ENCODE measurements around the gene ACACA.

The ACACA gene

DNA sequence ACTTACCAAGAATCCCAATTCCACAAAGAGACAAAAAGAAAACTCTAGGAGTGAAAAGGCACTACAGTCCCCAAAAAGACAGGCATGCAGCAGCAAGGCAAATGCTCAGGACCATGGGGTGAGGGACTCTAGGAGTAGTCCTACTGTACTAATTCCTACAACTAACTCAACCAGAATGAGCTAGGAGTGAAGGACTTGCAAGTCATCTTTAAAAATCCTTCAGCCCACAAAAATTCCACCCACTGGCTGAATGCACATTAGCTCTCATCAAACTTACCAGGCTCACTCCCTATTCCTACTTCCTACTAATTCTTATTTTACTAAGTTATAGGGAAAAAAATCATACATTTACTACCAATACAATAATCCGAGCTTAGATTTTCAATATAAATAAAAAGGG is 172.5 kb downstream of the ACACA start:
- TF ChIP-seq GATA1 (IDR thresholded peaks at IDR 0.05; ENCODE audit: low read depth, low read length) = no peak
- no peak for TF ChIP-seq POLR2A (IDR thresholded peaks at IDR 0.05; ENCODE audit: low read length)
- no peak for DNase-seq

DNA sequence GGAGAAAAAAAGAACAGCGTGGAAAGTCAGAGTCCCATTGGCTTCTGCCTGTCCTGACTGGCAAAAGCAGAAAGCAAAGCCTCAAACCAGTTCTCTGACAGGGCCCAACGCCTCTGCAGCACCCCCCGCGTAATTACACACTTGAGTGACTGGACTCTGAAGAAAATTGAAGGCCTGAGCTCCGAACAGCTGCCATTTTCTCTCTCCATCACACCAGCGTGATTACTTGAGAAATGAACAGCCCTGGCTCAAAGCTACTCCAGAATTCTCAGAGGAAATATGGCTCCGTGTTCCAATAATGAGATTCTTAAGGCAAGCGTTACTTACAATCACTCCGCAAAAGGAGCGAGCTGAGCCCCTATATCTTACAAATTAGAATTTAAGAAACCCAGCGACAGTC is 173.6 kb downstream of the ACACA start:
- TF ChIP-seq GATA1 (IDR thresholded peaks at IDR 0.05; ENCODE audit: low read depth, low read length) (no peak), POLR2A (IDR thresholded peaks at IDR 0.05; ENCODE audit: low read length) (no peak)
- no peak for DNase-seq

DNA sequence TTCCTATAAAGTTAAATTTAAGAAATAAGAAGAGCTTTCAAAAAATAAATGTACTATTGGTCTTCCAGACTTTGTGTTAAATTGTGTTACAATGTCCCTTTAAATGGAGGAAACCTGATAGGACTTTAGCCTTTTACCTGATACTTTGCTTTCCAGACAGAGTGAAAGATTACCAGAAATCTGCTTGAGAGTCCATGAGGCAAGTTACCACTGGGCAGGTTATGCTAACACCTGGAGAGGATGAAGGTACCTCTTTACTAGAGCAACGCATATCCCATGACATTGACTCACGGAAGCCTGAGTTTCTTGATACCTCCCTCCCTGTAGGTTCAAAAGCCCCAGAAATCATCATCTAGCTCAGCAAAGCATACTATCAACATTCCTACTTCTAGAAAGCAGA is 174.7 kb downstream of the ACACA start:
- TF ChIP-seq POLR2A (IDR thresholded peaks at IDR 0.05; ENCODE audit: low read length) = no peak
- no peak for TF ChIP-seq GATA1 (IDR thresholded peaks at IDR 0.05; ENCODE audit: low read depth, low read length)
- DNase-seq = no peak

DNA sequence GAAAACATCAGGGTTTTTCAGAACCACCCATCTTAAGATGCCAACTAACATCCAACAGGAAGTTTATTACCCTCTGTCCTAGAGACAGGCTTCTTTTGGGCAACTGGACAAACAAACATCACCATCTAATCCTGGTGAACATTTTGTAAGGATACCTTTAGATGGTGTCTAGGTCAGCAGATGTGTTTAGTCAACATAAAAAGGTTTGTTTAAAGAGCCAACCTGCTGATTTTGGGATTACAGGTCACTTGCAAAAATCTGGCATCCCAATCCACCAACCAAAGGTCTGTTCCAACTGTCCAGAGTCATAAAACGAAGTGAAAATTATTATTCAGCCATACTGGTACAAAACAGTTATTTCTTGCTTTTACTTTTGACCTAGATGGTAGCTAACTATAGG is 176.0 kb downstream of the ACACA start:
- no peak for DNase-seq
- TF ChIP-seq GATA1 (IDR thresholded peaks at IDR 0.05; ENCODE audit: low read depth, low read length) = no peak
- no peak for TF ChIP-seq POLR2A (IDR thresholded peaks at IDR 0.05; ENCODE audit: low read length)

DNA sequence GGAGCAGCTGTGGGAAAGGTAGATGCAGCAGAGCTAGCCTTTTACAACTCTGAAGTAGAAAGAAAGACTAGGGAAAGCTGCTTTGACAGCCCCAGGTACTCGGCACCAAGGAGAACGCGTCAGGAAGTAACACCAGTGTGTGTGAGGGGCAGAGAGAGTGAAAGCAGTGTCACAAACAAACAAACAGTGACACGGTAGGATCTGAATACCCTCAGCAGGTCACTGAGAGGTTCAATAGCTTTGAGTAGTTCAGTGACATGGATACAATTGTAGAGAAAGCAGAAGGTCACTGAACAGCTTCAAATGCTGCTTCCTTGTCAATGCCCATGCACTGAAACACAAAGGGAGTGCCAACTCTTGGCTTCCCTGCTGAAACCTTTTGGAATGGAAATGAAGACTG is 181.2 kb downstream of the ACACA start:
- no peak for TF ChIP-seq POLR2A (IDR thresholded peaks at IDR 0.05; ENCODE audit: low read length)
- TF ChIP-seq GATA1 (IDR thresholded peaks at IDR 0.05; ENCODE audit: low read depth, low read length) = no peak
- no peak for DNase-seq

DNA sequence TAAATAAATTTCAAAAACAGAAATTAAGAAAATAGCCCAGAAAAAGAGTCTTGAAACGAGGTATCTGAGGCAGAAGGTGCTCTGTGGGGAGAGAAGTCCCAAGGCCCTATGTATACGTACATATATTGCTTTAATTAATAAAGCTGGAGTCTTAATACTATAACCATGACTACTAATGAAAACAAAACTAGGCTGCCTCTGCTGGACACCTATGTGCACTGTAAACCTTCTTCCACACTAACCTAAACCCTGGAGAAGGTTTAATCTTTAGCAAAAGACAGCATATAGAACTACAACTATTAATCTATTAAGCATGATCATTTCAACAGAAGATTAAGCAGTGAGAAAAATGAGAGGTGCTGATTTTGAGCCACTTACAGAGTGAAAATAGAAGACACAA is 184.8 kb downstream of the ACACA start:
- TF ChIP-seq GATA1 (IDR thresholded peaks at IDR 0.05; ENCODE audit: low read depth, low read length) (no peak), POLR2A (IDR thresholded peaks at IDR 0.05; ENCODE audit: low read length) (no peak)
- DNase-seq = no peak

DNA sequence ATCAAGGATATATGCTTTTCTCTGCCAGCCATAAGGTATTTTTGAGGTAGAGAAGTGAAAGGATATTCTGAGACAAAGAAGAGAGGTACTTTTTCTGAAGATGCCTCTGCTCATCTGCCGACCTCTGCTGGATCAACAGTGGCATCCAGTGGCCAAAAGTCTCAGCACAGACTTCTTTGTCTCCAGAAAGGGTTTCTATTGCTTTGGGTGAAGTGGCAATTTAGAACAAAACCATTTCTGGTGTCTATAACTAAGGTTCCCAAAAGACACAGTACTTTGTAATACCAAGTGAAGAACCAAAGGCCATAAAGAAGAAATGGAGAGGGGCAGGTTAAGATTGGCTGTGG is 186.1 kb downstream of the ACACA start:
- peak; percentile 24 to 45 for DNase-seq
- TF ChIP-seq POLR2A (IDR thresholded peaks at IDR 0.05; ENCODE audit: low read length) (no peak), GATA1 (IDR thresholded peaks at IDR 0.05; ENCODE audit: low read depth, low read length) (no peak)

DNA sequence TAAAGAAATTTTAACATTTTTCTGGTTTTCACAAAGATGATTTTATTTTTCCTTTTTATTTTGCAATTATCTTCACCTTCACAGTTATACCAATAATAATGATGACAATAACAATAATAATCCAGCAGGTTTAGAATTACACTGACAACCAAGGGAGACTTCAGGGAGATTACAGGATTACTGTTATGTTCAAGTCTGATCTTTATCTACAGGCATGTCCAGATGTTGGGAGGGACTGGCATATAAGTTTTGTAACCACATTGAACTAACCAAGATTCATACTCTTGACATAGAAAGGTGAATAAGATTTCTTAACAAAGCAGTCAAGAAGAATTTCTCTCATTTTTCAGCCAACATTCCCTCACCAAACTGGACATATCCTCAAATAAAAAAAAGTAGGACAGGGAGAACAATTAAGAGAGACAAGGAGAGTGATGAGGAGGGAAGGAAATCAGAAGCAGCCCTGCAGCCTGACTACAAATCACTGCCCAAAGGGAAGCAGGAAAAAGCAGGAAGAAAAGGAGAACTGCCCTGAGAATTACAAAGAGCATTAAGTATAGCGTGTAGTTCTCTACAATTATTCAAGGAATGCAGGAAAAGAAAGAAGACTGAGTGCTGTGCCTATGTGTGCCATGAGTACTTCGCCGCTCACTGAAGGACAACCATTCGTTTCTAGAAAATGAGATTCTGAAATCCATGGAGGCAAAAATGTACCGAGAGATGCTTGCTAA is 186.6 kb downstream of the ACACA start:
- TF ChIP-seq GATA1 (IDR thresholded peaks at IDR 0.05; ENCODE audit: low read depth, low read length) (no peak), POLR2A (IDR thresholded peaks at IDR 0.05; ENCODE audit: low read length) (no peak)

DNA sequence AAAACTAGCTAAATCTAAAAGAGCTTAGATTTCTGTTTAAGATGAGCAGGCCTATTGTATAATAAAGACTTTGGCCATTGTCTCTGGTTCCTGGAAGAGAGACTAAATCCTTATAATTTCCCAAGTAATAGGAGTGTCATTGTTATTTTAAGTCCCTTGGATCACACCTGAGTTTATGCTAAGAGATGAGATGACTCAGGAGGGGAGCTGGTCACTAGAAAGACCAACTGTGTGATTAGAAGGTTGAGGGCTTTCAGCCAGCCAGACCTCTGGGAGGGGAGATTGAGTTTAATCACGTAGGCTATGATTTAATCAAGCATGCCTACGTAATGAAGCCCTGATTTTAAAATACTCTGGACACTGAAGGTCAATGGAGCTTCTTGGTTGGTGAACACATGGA is 187.8 kb downstream of the ACACA start:
- TF ChIP-seq GATA1 (IDR thresholded peaks at IDR 0.05; ENCODE audit: low read depth, low read length) (no peak), POLR2A (IDR thresholded peaks at IDR 0.05; ENCODE audit: low read length) (no peak)
- DNase-seq = no peak

More for the DNA sequence above, 186.6 kb downstream of the ACACA start:
- DNase-seq = no peak

DNA sequence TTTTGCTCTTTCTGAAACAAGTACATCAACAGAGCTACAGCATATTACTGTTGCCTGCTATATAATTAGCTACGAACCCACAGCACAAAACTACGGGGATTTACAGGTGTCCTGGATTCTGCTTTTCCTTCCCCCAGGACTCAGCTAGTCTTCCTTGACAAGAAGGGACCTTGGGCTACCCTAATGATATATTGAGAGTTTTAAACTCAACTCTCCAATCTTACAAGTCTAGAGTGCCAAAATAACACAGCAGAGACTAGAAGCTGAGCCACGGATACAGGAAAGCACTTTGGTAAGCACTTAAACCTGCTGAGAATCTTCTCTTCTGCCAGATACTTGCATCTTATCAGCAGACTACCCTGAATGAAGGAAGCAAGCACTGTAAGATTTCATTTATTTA is 192.2 kb downstream of the ACACA start:
- DNase-seq = no peak
- TF ChIP-seq POLR2A (IDR thresholded peaks at IDR 0.05; ENCODE audit: low read length) (no peak), GATA1 (IDR thresholded peaks at IDR 0.05; ENCODE audit: low read depth, low read length) (no peak)

DNA sequence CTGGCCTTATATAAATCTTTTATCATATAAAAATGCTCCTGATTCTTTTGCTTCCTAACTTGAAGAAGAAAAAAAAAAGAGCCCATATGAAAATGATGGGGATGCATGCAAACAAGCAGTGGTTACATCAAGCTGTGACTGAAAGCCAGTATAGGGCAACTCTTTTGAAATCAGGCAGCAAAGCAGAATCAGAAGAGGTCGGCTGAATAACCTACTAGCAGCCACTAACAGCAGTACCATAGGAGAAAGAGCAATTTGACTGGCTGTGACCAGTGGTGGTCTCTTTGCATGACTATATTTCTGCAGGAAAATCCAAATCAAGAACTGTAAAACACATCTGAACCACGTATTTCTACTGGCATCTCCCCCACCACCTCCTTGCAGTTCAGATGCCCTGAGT is 192.7 kb downstream of the ACACA start:
- TF ChIP-seq GATA1 (IDR thresholded peaks at IDR 0.05; ENCODE audit: low read depth, low read length) = no peak
- TF ChIP-seq POLR2A (IDR thresholded peaks at IDR 0.05; ENCODE audit: low read length) = no peak
- DNase-seq = no peak

DNA sequence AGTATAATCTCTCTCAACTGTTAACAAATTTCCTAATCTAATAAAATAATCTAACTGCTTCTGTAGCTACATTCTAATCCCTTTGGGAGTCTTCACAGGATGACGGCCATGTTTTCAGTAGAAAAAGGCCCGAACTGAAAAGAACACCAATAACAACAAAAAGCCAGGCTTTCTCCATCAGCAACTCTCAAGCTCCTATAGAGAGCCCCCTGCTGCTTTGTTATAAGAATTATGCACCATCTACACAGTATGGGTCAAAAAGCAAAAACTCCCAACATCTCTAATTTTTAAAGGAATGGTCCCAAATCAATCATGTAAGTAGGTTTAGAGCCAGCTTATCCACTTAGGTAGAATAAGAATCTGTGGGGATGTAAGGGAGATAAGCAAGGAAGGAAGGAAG is 194.5 kb downstream of the ACACA start:
- DNase-seq = no peak
- TF ChIP-seq GATA1 (IDR thresholded peaks at IDR 0.05; ENCODE audit: low read depth, low read length) (no peak), POLR2A (IDR thresholded peaks at IDR 0.05; ENCODE audit: low read length) (no peak)

DNA sequence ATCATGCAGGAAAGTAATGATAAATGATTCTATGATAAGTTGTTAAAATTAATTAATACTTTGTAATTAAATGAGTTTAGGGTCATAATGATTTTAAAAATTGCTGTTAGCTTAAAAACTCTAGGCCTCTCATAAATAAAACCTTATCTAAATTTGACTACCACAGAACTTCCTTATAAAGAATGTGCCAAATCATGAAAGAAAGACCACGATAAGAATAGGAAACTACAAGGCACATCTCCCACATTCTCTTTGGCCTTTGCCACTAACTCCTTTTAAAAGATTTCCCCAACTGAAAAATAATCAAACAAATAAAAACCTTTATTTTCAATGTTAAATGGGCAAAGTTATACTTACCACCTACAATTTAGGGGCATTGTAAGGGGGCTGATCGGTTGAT is 195.5 kb downstream of the ACACA start:
- TF ChIP-seq GATA1 (IDR thresholded peaks at IDR 0.05; ENCODE audit: low read depth, low read length) (no peak), POLR2A (IDR thresholded peaks at IDR 0.05; ENCODE audit: low read length) (no peak)
- DNase-seq = peak in 1 of 2 experiments; percentile 12

DNA sequence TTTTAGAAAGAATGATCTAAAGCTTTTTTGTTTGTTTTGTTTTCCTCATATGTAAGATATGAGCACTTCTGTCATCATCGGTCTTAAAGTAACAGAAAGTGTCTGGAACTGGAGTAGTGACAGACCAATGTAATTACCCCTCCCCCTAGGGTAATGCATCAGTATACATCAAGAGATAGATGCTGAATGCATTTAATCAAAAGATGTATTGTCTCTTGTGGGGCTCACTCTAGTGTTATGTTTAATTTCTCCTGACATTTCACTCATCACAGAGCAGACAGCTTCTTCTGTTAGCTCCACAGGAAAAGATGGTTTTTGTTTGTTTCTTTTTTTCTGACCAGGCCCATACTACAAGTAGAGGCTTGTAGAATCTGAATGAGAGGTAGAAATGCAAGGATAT is 199.5 kb downstream of the ACACA start:
- DNase-seq = no peak
- no peak for TF ChIP-seq POLR2A (IDR thresholded peaks at IDR 0.05; ENCODE audit: low read length)

DNA sequence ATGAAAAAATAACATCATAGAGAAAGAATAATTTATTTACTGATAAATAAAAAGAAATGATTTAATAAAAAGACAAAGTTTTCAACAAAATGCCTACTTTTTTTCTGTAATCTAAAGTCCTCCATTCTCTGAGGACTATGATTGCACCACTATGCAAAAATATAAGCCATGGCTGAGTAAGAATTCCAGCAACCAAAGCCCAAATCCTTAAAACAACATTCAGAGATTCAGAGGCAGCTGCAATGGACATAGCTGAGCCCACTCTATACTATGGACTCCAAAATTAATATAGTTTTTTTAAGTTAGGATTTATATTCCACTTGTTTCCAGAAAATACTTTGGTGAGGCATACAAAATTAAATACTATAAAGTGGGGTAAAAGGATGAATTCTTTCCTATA is 200.3 kb downstream of the ACACA start:
- no peak for DNase-seq
- no peak for TF ChIP-seq POLR2A (IDR thresholded peaks at IDR 0.05; ENCODE audit: low read length)
- no peak for TF ChIP-seq GATA1 (IDR thresholded peaks at IDR 0.05; ENCODE audit: low read depth, low read length)

DNA sequence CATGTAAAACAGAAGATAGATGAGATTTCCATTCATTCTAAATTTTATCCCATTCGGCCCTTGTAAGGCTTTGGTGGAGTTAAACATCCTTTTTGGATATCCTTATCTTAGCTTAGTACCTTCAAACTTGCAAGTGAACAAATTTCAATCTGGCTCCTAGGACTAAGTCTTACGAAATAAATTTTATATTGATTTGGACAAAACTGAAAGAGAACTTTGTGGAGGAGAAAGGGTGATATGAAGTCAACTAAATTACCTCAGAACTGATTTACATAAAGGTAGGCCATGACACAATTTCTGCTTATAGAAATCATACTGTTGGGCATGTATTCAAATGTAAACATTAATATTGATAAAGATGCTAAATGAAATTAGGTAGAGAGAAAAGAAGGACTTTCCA is 206.1 kb downstream of the ACACA start:
- TF ChIP-seq GATA1 (IDR thresholded peaks at IDR 0.05; ENCODE audit: low read depth, low read length) = no peak
- no peak for TF ChIP-seq POLR2A (IDR thresholded peaks at IDR 0.05; ENCODE audit: low read length)
- DNase-seq = no peak
